Stimulated activated CD4-positive, alpha-beta T cell treated with anti-CD3 and anti-CD28 coated beads, Interleukin-15, amount 100 ng/mL, for 48 hours (primary cell): ENCODE data around the gene PTPRN2.
"Not testable (repeated sequence)": the region's sequence is repeated elsewhere in the genome, so short reads cannot be mapped to it uniquely, and the experiment has no call there.

Experiments used
- DNase-seq, 2 donors: peaks; one replicate each; pipeline ENCODE4 v3.0.0-alpha.2; 2020; ENCODE audit warnings: low read depth in 2 of 2

PTPRN2 gene

GRCh38 chr7:157851501-157852067 is 736.0 kb downstream of the PTPRN2 start:
- peak; percentile 74 to 81 for DNase-seq

- no peak for DNase-seq
Measured at GRCh38 chr7:157850481-157851444, 736.9 kb downstream of the PTPRN2 start.

GRCh38 chr7:157849726-157850125 is 737.9 kb downstream of the PTPRN2 start:
- no peak for DNase-seq

GRCh38 chr7:157849341-157849596 is 738.4 kb downstream of the PTPRN2 start:
- DNase-seq: no peak

GRCh38 chr7:157848508-157849340 is 738.9 kb downstream of the PTPRN2 start:
- no peak for DNase-seq

- not testable (repeated sequence) for DNase-seq
Measured at GRCh38 chr7:157847756-157848487, 739.7 kb downstream of the PTPRN2 start.

GRCh38 chr7:157846746-157847145 is 740.9 kb downstream of the PTPRN2 start:
- not testable (repeated sequence) for DNase-seq

- no peak for DNase-seq
Measured at GRCh38 chr7:157846271-157846670, 741.4 kb downstream of the PTPRN2 start.

GRCh38 chr7:157845203-157845835 is 742.3 kb downstream of the PTPRN2 start:
- DNase-seq: no peak

- DNase-seq: no peak
Measured at GRCh38 chr7:157844611-157845010, 743.0 kb downstream of the PTPRN2 start.

- DNase-seq: no peak
Measured at GRCh38 chr7:157844141-157844540, 743.5 kb downstream of the PTPRN2 start.

GRCh38 chr7:157843336-157844140 is 744.1 kb downstream of the PTPRN2 start:
- no peak for DNase-seq

- DNase-seq: no peak
Measured at GRCh38 chr7:157841773-157842370, 745.8 kb downstream of the PTPRN2 start.

- DNase-seq: no peak
Measured at GRCh38 chr7:157840914-157841772, 746.5 kb downstream of the PTPRN2 start.

GRCh38 chr7:157840174-157840913 is 747.3 kb downstream of the PTPRN2 start:
- no peak for DNase-seq

- DNase-seq: no peak
Measured at GRCh38 chr7:157839672-157840167, 747.9 kb downstream of the PTPRN2 start.

- DNase-seq: no peak
Measured at GRCh38 chr7:157839226-157839625, 748.4 kb downstream of the PTPRN2 start.

GRCh38 chr7:157837561-157837960 is 750.1 kb downstream of the PTPRN2 start:
- no peak for DNase-seq
